HepG2 (cell line): ENCODE measurements around the gene CAND2.
"Not testable (repeated sequence)": the region's sequence is repeated elsewhere in the genome, so short reads cannot be mapped to it uniquely, and the experiment has no call there.

Source experiments
- MAFG ChIP-seq: sonication (generic); formaldehyde crosslinking; IDR thresholded peaks from 2 replicates; pipeline ENCODE4 v1.5.1; 2020; ENCODE audit warnings: mild to moderate bottlenecking, missing genetic modification reagents
- ZNF780A ChIP-seq: sonication (generic); formaldehyde crosslinking; IDR thresholded peaks from 2 replicates; pipeline ENCODE4 v1.8.0; 2022; ENCODE audit warnings: mild to moderate bottlenecking, missing genetic modification reagents, moderate library complexity

DNA sequence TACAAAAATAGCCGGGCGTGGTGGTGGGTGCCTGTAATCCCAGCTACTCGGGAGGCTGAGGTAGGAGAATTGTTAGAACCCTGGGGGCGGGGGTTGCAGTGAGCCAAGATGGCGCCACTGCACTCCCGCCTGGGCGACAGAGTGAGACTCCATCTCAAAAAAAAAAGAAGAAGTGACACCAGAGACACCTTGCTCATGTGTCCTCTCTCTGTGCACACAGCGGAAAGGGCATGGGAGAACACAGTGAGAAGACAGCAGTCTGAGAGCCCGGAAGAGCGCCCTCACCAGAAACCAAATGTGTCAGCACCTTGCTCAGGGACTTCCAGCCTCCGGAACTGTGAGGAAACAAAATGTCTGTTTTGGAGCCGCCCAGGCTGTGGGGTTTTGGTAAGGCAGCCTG lies 85.4 kb downstream of the CAND2 start:
- TF ChIP-seq ZNF780A, MAFG (CRISPR knock-in tag): not testable (repeated sequence)
